Endodermal cell (in vitro differentiated cells): ENCODE results near the gene CYB561D2. TPM values are rescaled to one million over a fixed set of nuclear protein-coding genes. Genes with fewer than 3 reads are reported as not detected.

Experiments used
- DNase-seq: peaks from one replicate; pipeline ENCODE4 v3.0.0-alpha.2; 2017
- H3K27ac ChIP-seq: 2 replicates; pipeline ENCODE4 v1.5.1; 2013; ENCODE audit warnings: mild to moderate bottlenecking, low read depth, low read length, moderate library complexity
- H3K27me3 ChIP-seq: 2 replicates; pipeline ENCODE4 v1.6.1; 2013; ENCODE audit warnings: mild to moderate bottlenecking, low read length, moderate library complexity; ENCODE audit not compliant: insufficient read depth, control insufficient read depth, poor library complexity, severe bottlenecking
- H3K36me3 ChIP-seq: 2 replicates; pipeline ENCODE4 v1.7.0; 2013; ENCODE audit warnings: mild to moderate bottlenecking, low read length, moderate library complexity; ENCODE audit not compliant: control insufficient read depth, insufficient read depth
- H3K4me1 ChIP-seq: one replicate; pipeline ENCODE4 v1.7.0; 2013; ENCODE audit warnings: low read length; ENCODE audit not compliant: control insufficient read depth, insufficient read depth
- H3K4me3 ChIP-seq: 2 replicates; pipeline ENCODE4 v1.5.1; 2013; ENCODE audit warnings: mild to moderate bottlenecking, low read length, moderate library complexity
- H3K9ac ChIP-seq: 2 replicates; pipeline ENCODE4 v1.6.1; 2013; ENCODE audit warnings: mild to moderate bottlenecking, low read length, moderate library complexity; ENCODE audit not compliant: poor library complexity, severe bottlenecking; ENCODE audit errors: extremely low read depth
- H3K9me3 ChIP-seq: 2 replicates; pipeline ENCODE4 v1.6.1; 2013; ENCODE audit warnings: mild to moderate bottlenecking, low read length, moderate library complexity; ENCODE audit not compliant: control insufficient read depth
- H3K27ac Mint-ChIP-seq: 2 replicates; pipeline ENCODE4 v1.8.0; 2020; ENCODE audit warnings: mixed read lengths
- H3K27me3 Mint-ChIP-seq: 2 replicates; pipeline ENCODE4 v1.8.0; 2021; ENCODE audit warnings: mild to moderate bottlenecking, mixed read lengths; ENCODE audit not compliant: insufficient read depth
- H3K36me3 Mint-ChIP-seq: 2 replicates; pipeline ENCODE4 v1.8.0; 2020; ENCODE audit warnings: low read depth, mixed read lengths
- H3K4me1 Mint-ChIP-seq: 2 replicates; pipeline ENCODE4 v1.8.0; 2020; ENCODE audit warnings: mixed read lengths
- H3K4me3 Mint-ChIP-seq: 2 replicates; pipeline ENCODE4 v1.8.0; 2020; ENCODE audit warnings: mild to moderate bottlenecking, moderate library complexity, mixed read lengths
- H3K9me3 Mint-ChIP-seq: 2 replicates; pipeline ENCODE4 v1.8.0; 2020; ENCODE audit warnings: mild to moderate bottlenecking, mixed read lengths
- CTCF ChIP-seq: fragments of 200-600 bp; sonication (generic); conservative IDR thresholded peaks from 2 replicates; pipeline ENCODE4 v1.5.0; 2021; ENCODE audit warnings: antibody characterized with exemption, mild to moderate bottlenecking
- WGBS, 2 experiments: methylation state at CpG; one replicate each; pipeline versions ENCODE4 v1.1.5 to v1.1.7; 2013; ENCODE audit warnings: missing lambda C conversion rate in 2 of 2, mixed read lengths in 1 of 2; ENCODE audit not compliant: insufficient coverage in 1 of 2, insufficient read length in 1 of 2; 5-methylcytosine and 5-hydroxymethylcytosine counted together
- total RNA-seq, 2 donors: library from RNA; stranded (reverse); fragmentation: NEBNext Ultra II Directional in 1 of 2; extraction: Animal tissue kit (Norgen Biotek cat#: 25700) in 1 of 2; gene quantifications; 2 replicates in 1 of 2; 3 replicates in 1 of 2; pipeline ENCODE4 v1.2.1, GENCODE V29; 2021

CYB561D2 gene
- total RNA-seq, 2 donors from 2014 or later, result 8.5 to 14.6 TPM

GRCh38 chr3:50345008-50345407, 5.7 kb upstream of the CYB561D2 start:
- Histone ChIP-seq H3K36me3 (peaks cover 14% of the 10 kb centered on the region), H3K27me3 (peaks cover 49% of the 10 kb centered on the region), H3K4me1 (no peaks in the 10 kb centered on the region), H3K4me3 (peak overlapping the region; percentile 78), H3K9ac (no peak overlapping the region), H3K27ac (no peak overlapping the region), H3K9me3 (no peaks in the 10 kb centered on the region)
- WGBS, 2 experiments, result 40 to 65% methylated on average over 1 to 8 of the region's 8 CpGs
- H3K27me3 Mint-ChIP-seq, result peaks cover 59% of the 10 kb centered on the region
- H3K36me3 Mint-ChIP-seq, result peaks cover 3% of the 10 kb centered on the region
- no peak for TF ChIP-seq CTCF
- peaks cover 2% of the 10 kb centered on the region for H3K4me1 Mint-ChIP-seq
- H3K27ac Mint-ChIP-seq, result no peak overlapping the region
- peak overlapping the region; percentile 53 for H3K4me3 Mint-ChIP-seq
- DNase-seq, result no peak
- no peaks in the 10 kb centered on the region for H3K9me3 Mint-ChIP-seq

- WGBS, 2 experiments, result 15 to 25% methylated on average over 26 to 45 of the region's 45 CpGs
- H3K27me3 Mint-ChIP-seq, result peaks cover 55% of the 10 kb centered on the region
- H3K9ac ChIP-seq, result no peak within 1 kb of the TSS
- H3K4me3 ChIP-seq, result peak within 1 kb of the TSS; percentile 78
- H3K36me3 Mint-ChIP-seq, result peaks cover 3% of the 10 kb centered on the region
- H3K27ac Mint-ChIP-seq, result no peak within 1 kb of the TSS
- H3K4me1 Mint-ChIP-seq, result peaks cover 7% of the 10 kb centered on the region
- peaks cover 14% of the 10 kb centered on the region for H3K36me3 ChIP-seq
- no peak within 1 kb of the TSS for H3K27ac ChIP-seq
- H3K4me3 Mint-ChIP-seq, result peak within 1 kb of the TSS; percentile 53
- peak; percentile 94 for DNase-seq
- H3K27me3 ChIP-seq, result peaks cover 42% of the 10 kb centered on the region
- H3K9me3 ChIP-seq, result no peaks in the 10 kb centered on the region
- no peak for TF ChIP-seq CTCF
- H3K4me1 ChIP-seq, result no peaks in the 10 kb centered on the region
- no peaks in the 10 kb centered on the region for H3K9me3 Mint-ChIP-seq
Measured at GRCh38 chr3:50345586-50346234, 5.0 kb upstream of the CYB561D2 start, which contains the start of gene ZMYND10. TSS of gene ZMYND10 (minus strand) at chr3:50345732. CDS start at chr3:50345579, 153 bp downstream.

GRCh38 chr3:50347187-50347813, 3.4 kb upstream of the CYB561D2 start:
- H3K36me3 Mint-ChIP-seq, result peaks cover 3% of the 10 kb centered on the region
- H3K9ac ChIP-seq, result no peak overlapping the region
- no peak overlapping the region for H3K4me3 Mint-ChIP-seq

More at GRCh38 chr3:50347187-50347813, 3.4 kb upstream of the CYB561D2 start:
- Mint-ChIP-seq H3K4me1 (peaks cover 11% of the 10 kb centered on the region), H3K27ac (no peak overlapping the region), H3K9me3 (no peaks in the 10 kb centered on the region), H3K27me3 (peaks cover 39% of the 10 kb centered on the region)
- no peak overlapping the region for H3K4me3 ChIP-seq
- no peaks in the 10 kb centered on the region for H3K4me1 ChIP-seq
- peaks cover 14% of the 10 kb centered on the region for H3K36me3 ChIP-seq
- peak; percentile 88 for DNase-seq
- no peak overlapping the region for H3K27ac ChIP-seq
- peak; percentile 77 for TF ChIP-seq CTCF
- no peaks in the 10 kb centered on the region for H3K9me3 ChIP-seq
- WGBS, 2 experiments, result 33 to 35% methylated on average over 8 to 14 of the region's 14 CpGs
- peaks cover 27% of the 10 kb centered on the region for H3K27me3 ChIP-seq
